Activated CD4-positive, CD25-positive, alpha-beta regulatory T cell treated with anti-CD3 and anti-CD28 coated beads, Interleukin-2, amount 50 U/mL, for 16 hours (primary cell): ENCODE results near the gene PRDM16.

Experiments used
- DNase-seq: peaks from one replicate; pipeline ENCODE4 v3.0.0-alpha.2; 2020; ENCODE audit warnings: low read depth, low spot score

The PRDM16 gene

GRCh38 chr1:3370856-3371703 is 302.1 kb downstream of the PRDM16 start:
- DNase-seq = no peak

GRCh38 chr1:3372317-3372716 is 303.3 kb downstream of the PRDM16 start:
- no peak for DNase-seq

- no peak for DNase-seq
These were observed 304.2 kb downstream of the PRDM16 start for GRCh38 chr1:3373175-3373574.

GRCh38 chr1:3373700-3374405 is 304.9 kb downstream of the PRDM16 start:
- no peak for DNase-seq

- DNase-seq = no peak
These were observed 306.2 kb downstream of the PRDM16 start for GRCh38 chr1:3375245-3375644.

- no peak for DNase-seq
These were observed 308.2 kb downstream of the PRDM16 start for GRCh38 chr1:3377166-3377565.

- no peak for DNase-seq
These were observed 308.7 kb downstream of the PRDM16 start for GRCh38 chr1:3377604-3378279.

GRCh38 chr1:3378411-3379208 is 309.6 kb downstream of the PRDM16 start:
- DNase-seq = no peak

GRCh38 chr1:3379934-3380333 is 310.9 kb downstream of the PRDM16 start:
- no peak for DNase-seq

- no peak for DNase-seq
These were observed 311.5 kb downstream of the PRDM16 start for GRCh38 chr1:3380469-3380868.

GRCh38 chr1:3381901-3382300 is 312.9 kb downstream of the PRDM16 start:
- no peak for DNase-seq

- DNase-seq = no peak
These were observed 313.5 kb downstream of the PRDM16 start for GRCh38 chr1:3382326-3383057.

GRCh38 chr1:3383679-3384078 is 314.7 kb downstream of the PRDM16 start:
- no peak for DNase-seq

GRCh38 chr1:3384407-3384806 is 315.4 kb downstream of the PRDM16 start:
- no peak for DNase-seq

GRCh38 chr1:3386205-3387002 is 317.4 kb downstream of the PRDM16 start:
- DNase-seq = no peak

GRCh38 chr1:3387401-3387800 is 318.4 kb downstream of the PRDM16 start:
- DNase-seq = no peak

GRCh38 chr1:3389093-3389833 is 320.3 kb downstream of the PRDM16 start:
- no peak for DNase-seq

- no peak for DNase-seq
These were observed 321.3 kb downstream of the PRDM16 start for GRCh38 chr1:3390291-3390690.

GRCh38 chr1:3391711-3392110 is 322.7 kb downstream of the PRDM16 start:
- no peak for DNase-seq
